ENCODE data around the gene MAP2K3. TPM values are rescaled to one million over a fixed set of nuclear protein-coding genes. Genes with fewer than 3 reads are reported as not detected.

Gene MAP2K3
- total RNA-seq, 4 donors from 2014 or later = 23.3 to 42.4 (median 30.5) TPM

DNA sequence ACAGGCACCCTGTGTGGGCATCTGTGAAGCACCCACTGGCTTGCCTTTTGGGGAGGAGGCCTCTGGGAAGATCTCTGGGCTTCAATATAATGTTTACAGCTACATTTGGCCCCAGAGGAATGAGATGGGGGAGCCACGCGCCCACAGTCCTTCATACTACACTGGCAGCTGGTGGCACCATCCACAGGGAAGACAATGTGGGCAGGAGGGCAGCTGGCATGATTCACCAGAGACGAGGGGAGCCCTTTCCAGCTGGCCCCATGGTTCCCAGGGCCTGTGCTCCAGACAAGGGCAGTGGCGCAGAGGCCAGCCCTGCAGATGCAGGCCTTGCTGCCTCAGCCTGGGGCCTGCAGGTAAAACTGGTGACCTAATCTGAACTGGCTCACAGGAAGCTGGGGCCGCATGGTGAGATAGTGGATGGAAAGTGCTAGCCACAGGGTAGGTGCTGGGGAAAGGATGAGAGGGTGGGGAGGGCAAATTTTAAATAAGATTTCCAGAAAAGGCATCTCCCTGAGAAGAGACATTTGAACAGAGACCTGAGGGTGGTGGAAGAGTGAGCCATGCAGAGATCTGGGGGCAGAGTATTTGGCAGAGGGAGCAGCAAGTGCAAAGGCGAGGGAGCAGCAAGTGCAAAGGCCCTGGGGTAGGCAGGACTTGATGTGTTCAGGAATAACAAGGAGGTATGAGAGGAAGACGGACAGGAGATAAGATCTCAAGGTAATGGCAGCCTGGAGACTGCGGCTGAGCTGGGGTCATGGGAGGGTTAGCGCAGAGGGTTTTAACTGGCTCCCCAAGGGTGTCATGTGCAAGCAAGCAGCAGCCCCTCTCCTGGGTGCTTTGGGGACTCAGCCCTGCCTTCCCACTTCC, 79.5 kb downstream of the MAP2K3 start:
- TF ChIP-seq POLR2AphosphoS5 (IDR thresholded peaks at IDR 0.05) = no peak
- no peak for TF ChIP-seq CTCF (IDR thresholded peaks at IDR 0.05)
- TF ChIP-seq EP300 (IDR thresholded peaks at IDR 0.05) = no peak
- TF ChIP-seq POLR2A (IDR thresholded peaks at IDR 0.05; ENCODE audit: low read depth) = no peak
- Histone ChIP-seq H3K36me3 (no peaks in the 10 kb centered on the region), H3K4me3 (no peak overlapping the region), H3K27me3 (no peaks in the 10 kb centered on the region), H3K27ac (replicated peaks in 1 of 4) (no peak overlapping the region), H3K9me3 (no peaks in the 10 kb centered on the region), H3K4me1 (peaks cover 0 to 12% (median 7%) of the 10 kb centered on the region in 4 donors)
- WGBS = 95% methylated on average over 9 of the region's 9 CpGs
- intact Hi-C loops (cut with DNase I) = no loop called here
- DNase-seq (ENCODE audit: extremely low spot score) = no peak

Other genes starting within 250 kb of the MAP2K3 start
- 100 to 1,000 TPM in 2 of 4 donors, 10 to 100 TPM in 2; 78.5 to 135 (median 112) TPM for gene USP22, start 241.7 kb upstream of the MAP2K3 start, total RNA-seq
- gene DHRS7B, start 157.7 kb upstream of the MAP2K3 start, total RNA-seq = 10 to 100 TPM; 24.0 to 30.3 (median 28.8) TPM
- gene TMEM11, start 70.5 kb upstream of the MAP2K3 start, total RNA-seq = 10 to 100 TPM; 24.1 to 31.0 (median 26.0) TPM
- gene NATD1, start 31.3 kb upstream of the MAP2K3 start, total RNA-seq = 10 to 100 TPM; 12.3 to 26.2 (median 18.1) TPM
- gene KCNJ12, start 91.6 kb downstream of the MAP2K3 start, total RNA-seq = 1 to 10 TPM in 3 of 4 donors, under 1 TPM in 1; 0.83 to 2.1 (median 1.5) TPM

All from esophagus muscularis mucosa (tissue), 4 donors.